K562 (cell line): ENCODE results near the gene RNF11. TPM values are rescaled to one million over a fixed set of nuclear protein-coding genes. Genes with fewer than 3 reads are reported as not detected.
A peak's percentile ranks its signal among the peaks of the same experiment; 100 is the strongest.

Experiments used
- ATAC-seq: fragments of 200-7000 bp; cut with Tn5 transposase; 3 replicates; pipeline ENCODE4 v1.9.1; 2020; ENCODE audit warnings: moderate library complexity
- BruUV-seq: library from RNA; stranded (reverse); fragments of 400-500 nt; replicated peaks from 2 replicates; lab custom pipeline; 2021; lab: Mats Ljungman, UMichigan
- CTCF ChIA-PET: fragments of 300-600 bp; formaldehyde crosslinking; extraction: SDS; loops from one replicate; lab custom pipeline; 2021; ENCODE audit warnings: low intra/inter-chr PET ratio; lab: Yijun Ruan, JAX
- POLR2A ChIA-PET: fragments of 300-600, 350-650 bp; sonication (Branson Sonifier 250); formaldehyde crosslinking; extraction: SDS; loops from one replicate; lab custom pipeline; 2021; ENCODE audit warnings: antibody characterized with exemption, inconsistent platforms; lab: Yijun Ruan, JAX
- DNase-seq, 4 experiments: peaks; one replicate each; pipeline versions ENCODE4 v3.0.0 to v3.0.0-alpha.2; 2011 to 2018; ENCODE audit warnings: low spot score in 3 of 4, mixed read lengths in 3 of 4; ENCODE audit errors: extremely low read depth in 1 of 4
- FAIRE-seq: peaks from 2 replicates; lab custom pipeline; 2011; peaks lifted over from hg19 to GRCh38; lab: Jason Lieb, UNC
- H2AFZ ChIP-seq: 2 replicates; pipeline ENCODE4 v1.6.0; 2011; ENCODE audit warnings: low read depth, low read length, control low read depth, inconsistent platforms
- H3K27ac ChIP-seq: fragments of 200-600 bp; 3 replicates; pipeline ENCODE4 v1.8.0; 2011; ENCODE audit warnings: low read depth, mild to moderate bottlenecking, control low read depth, inconsistent platforms, low read length, moderate library complexity, mixed read lengths; ENCODE audit errors: extremely low read depth
- H3K27me3 ChIP-seq, 2 experiments: fragments of 300-600 bp in 1 of 2; 2 replicates in 1 of 2; 3 replicates in 1 of 2; pipeline versions ENCODE4 v1.6.0 to v1.8.0; 2011; ENCODE audit warnings: inconsistent platforms in 2 of 2, low read length in 2 of 2, mild to moderate bottlenecking in 1 of 2, mixed read lengths in 1 of 2, moderate library complexity in 1 of 2; ENCODE audit not compliant: control insufficient read depth in 2 of 2, insufficient read depth in 2 of 2
- H3K36me3 ChIP-seq: fragments of 300-600 bp; 3 replicates; pipeline ENCODE4 v1.8.0; 2011; ENCODE audit warnings: mild to moderate bottlenecking, low read length, inconsistent platforms; ENCODE audit not compliant: control insufficient read depth, insufficient read depth
- H3K4me1 ChIP-seq, 2 experiments: fragments of 200-600 bp in 1 of 2; replicated peaks in 1 of 2; 2 replicates in 1 of 2; 3 replicates in 1 of 2; pipeline versions ENCODE4 v1.5.1 to v1.8.0; 2011; ENCODE audit warnings: inconsistent platforms in 2 of 2, low read length in 2 of 2, mild to moderate bottlenecking in 1 of 2, mixed read lengths in 1 of 2, moderate library complexity in 1 of 2; ENCODE audit not compliant: control insufficient read depth in 2 of 2, insufficient read depth in 2 of 2
- H3K4me2 ChIP-seq: 2 replicates; pipeline ENCODE4 v1.6.1; 2011; ENCODE audit warnings: low read length, control low read depth, inconsistent platforms, mixed read lengths; ENCODE audit not compliant: insufficient read depth
- H3K4me3 ChIP-seq: fragments of 200-600 bp; sonication (generic), shearing (Covaris generic); 2 replicates; pipeline ENCODE4 v1.5.1; 2016; ENCODE audit warnings: control low read depth, inconsistent platforms
- H3K79me2 ChIP-seq: fragments of 200-600 bp; 3 replicates; pipeline ENCODE4 v1.8.0; 2011; ENCODE audit warnings: low read length, inconsistent platforms; ENCODE audit not compliant: control insufficient read depth, insufficient read depth
- H3K9ac ChIP-seq, 2 experiments: 2 replicates each; pipeline versions ENCODE4 v1.6.0 to v1.6.1; 2011; ENCODE audit warnings: low read depth in 2 of 2, low read length in 2 of 2, control low read depth in 1 of 2, inconsistent platforms in 1 of 2, mild to moderate bottlenecking in 1 of 2, mixed read lengths in 1 of 2; ENCODE audit not compliant: insufficient read depth in 1 of 2
- H3K9me1 ChIP-seq: one replicate; pipeline ENCODE4 v1.6.0; 2011; ENCODE audit warnings: inconsistent platforms, mild to moderate bottlenecking, low read length, moderate library complexity; ENCODE audit not compliant: control insufficient read depth, insufficient read depth
- H3K9me3 ChIP-seq: replicated peaks from 2 replicates; pipeline ENCODE4 v1.5.1; 2011; ENCODE audit warnings: low read depth, low read length, inconsistent platforms; ENCODE audit not compliant: control insufficient read depth, insufficient read depth
- H4K20me1 ChIP-seq: replicated peaks from 2 replicates; pipeline ENCODE4 v1.6.1; 2011; ENCODE audit warnings: low read length, inconsistent platforms, mixed read lengths; ENCODE audit not compliant: control insufficient read depth, insufficient read depth
- AFF1 ChIP-seq, 2 experiments: fragments of 450-650 bp; IDR thresholded peaks; 2 replicates each; pipeline ENCODE4 v1.6.1; 2018; ENCODE audit warnings: mild to moderate bottlenecking in 2 of 2, low read depth in 1 of 2; ENCODE audit not compliant: partially characterized antibody in 2 of 2
- ARID3B ChIP-seq: fragments of 250-450 bp; sonication (Bioruptor Pico); IDR thresholded peaks from 2 replicates; pipeline ENCODE4 v1.4.0; 2020; ENCODE audit warnings: borderline replicate concordance
- CEBPZ ChIP-seq: fragments of 150-350 bp; IDR thresholded peaks from 2 replicates; pipeline ENCODE4 v1.6.1; 2014; ENCODE audit warnings: low read depth, mild to moderate bottlenecking, low read length, borderline replicate concordance
- EP300 ChIP-seq: IDR thresholded peaks from 2 replicates; pipeline ENCODE4 v1.6.1; 2012; ENCODE audit warnings: low read length, improper control_type of control experiment
- FOXK1 ChIP-seq: sonication (generic); formaldehyde crosslinking; IDR thresholded peaks from 2 replicates; pipeline ENCODE4 v1.8.0; 2022; ENCODE audit warnings: missing genetic modification reagents, mild to moderate bottlenecking, borderline replicate concordance
- HMBOX1 ChIP-seq: sonication (generic); IDR thresholded peaks from 2 replicates; pipeline ENCODE4 v1.6.1; 2016
- HMGN3 ChIP-seq: IDR thresholded peaks from 2 replicates; pipeline ENCODE4 v1.6.1; 2011; ENCODE audit warnings: borderline replicate concordance, low read depth, mild to moderate bottlenecking, mixed read lengths, low read length; ENCODE audit not compliant: insufficient read length; ENCODE audit errors: extremely low read depth
- TEAD4 ChIP-seq, 2 experiments: sonication (generic) in 1 of 2; formaldehyde crosslinking in 1 of 2; IDR thresholded peaks; 2 replicates each; pipeline versions ENCODE4 v1.6.1 to v1.8.0; 2012 to 2022; ENCODE audit warnings: borderline replicate concordance in 1 of 2, inconsistent platforms in 1 of 2, low read length in 1 of 2, mild to moderate bottlenecking in 1 of 2, missing genetic modification reagents in 1 of 2
- TFAM ChIP-seq: fragments of 250-450 bp; sonication (Bioruptor Pico); conservative IDR thresholded peaks from 2 replicates; pipeline ENCODE4 v1.5.0; 2021; ENCODE audit warnings: mild to moderate bottlenecking, moderate library complexity
- WGBS: fragments of 100-300 bp; shearing (Covaris generic); methylation state at CpG from one replicate; pipeline ENCODE4 v1.1.6; 2016; ENCODE audit warnings: low coverage, mixed read lengths; ENCODE audit not compliant: insufficient coverage; ENCODE audit errors: missing lambda C conversion rate; 5-methylcytosine and 5-hydroxymethylcytosine counted together
- in situ Hi-C: fragments of 300-500 bp; cut with MboI; formaldehyde crosslinking; loops from 4 replicates; pipeline ENCODE4 v1.15.0; 2018; ENCODE audit warnings: inconsistent platforms, mixed read lengths
- intact Hi-C: fragments of 100-400 bp; cut with micrococcal nuclease; formaldehyde crosslinking; loops from 2 replicates; pipeline ENCODE4 v1.14.2; 2022
- polyA plus RNA-seq, 8 experiments: library from polyadenylated mRNA; depleted of rRNA in 4 of 8; stranded (reverse) in 5 of 8; unstranded in 3 of 8; fragments of >200 nt; fragmentation: Nextera tagmentation in 2 of 8; fragmentation: Illumina TruSeq in 1 of 8; extraction: Ambion mirVana in 2 of 8; extraction: Trizol in 1 of 8; gene quantifications; 2 replicates each; pipeline versions ENCODE4 v1.2.1 to v1.2.3, GENCODE V29; 2011 to 2014; ENCODE audit warnings: inconsistent platforms in 1 of 8, missing spikeins in 1 of 8
- total RNA-seq, 7 experiments: library from RNA; depleted of rRNA in 6 of 7; stranded (reverse); fragments of >200 nt in 6 of 7; fragmentation: Illumina TruSeq in 2 of 7; extraction: Trizol in 2 of 7; gene quantifications; 2 replicates each; pipeline versions ENCODE4 v1.2.1 to v1.2.3, GENCODE V29; 2011 to 2021; ENCODE audit warnings: low replicate concordance in 1 of 7

Gene RNF11
- total and polyA plus RNA-seq, 9 of the 15 experiments (the other 6 are each of a cell fraction or from before 2014, with no cell fraction given) = 5.7 to 34.3 (median 23.1) TPM

- Histone ChIP-seq H3K4me1 (peaks cover 0 to 3% of the 10 kb centered on the region in 2 experiments; a peak in 1 of 5 replicates), H3K9me3 (no peaks in the 10 kb centered on the region), H3K79me2 (no peaks in the 10 kb centered on the region), H3K4me3 (no peak overlapping the region), H4K20me1 (no peaks in the 10 kb centered on the region), H3K27me3 (no peaks in the 10 kb centered on the region), H3K36me3 (no peaks in the 10 kb centered on the region), H3K4me2 (no peak overlapping the region), H2AFZ (no peak overlapping the region), H3K9me1 (no peaks in the 10 kb centered on the region), H3K27ac (no peak overlapping the region), H3K9ac (no peak overlapping the region)
- ATAC-seq (peak; percentile 90), FAIRE-seq (peak; percentile 65), DNase-seq (peak; percentile 65 to 86 (median 70))
- BruUV-seq = no TSS peak
- CTCF ChIA-PET = interaction anchor here (0.6 to 5.9 kb wide), 7 partner anchors 25 to 824 kb away, joined by 3 to 58 read pairs (median 3); no protein-coding TSS in a partner anchor
- in situ Hi-C loops (loop anchor here (5.0 to 10.0 kb wide), 2 partner anchors 420 to 818 kb away; no protein-coding TSS in a partner anchor), intact Hi-C loops (loop anchor here (2.0 kb wide), 1 partner anchor 104 kb away; no protein-coding TSS in a partner anchor)
- POLR2A ChIA-PET = interaction anchor here (0.5 to 0.8 kb wide), 2 partner anchors 15 to 1954 kb away, joined by 3 to 5 read pairs; no protein-coding TSS in a partner anchor
- 13% methylated on average over 3 of the region's 3 CpGs for WGBS
- no peak for TF ChIP-seq CEBPZ
- TF ChIP-seq HMBOX1 = no peak
- peak; percentile 87 for TF ChIP-seq TEAD4 (IDR thresholded peaks at IDR 0.05; ENCODE audit: low read length)
- no peak for TF ChIP-seq TEAD4 (CRISPR knock-in tag; IDR thresholded peaks at IDR 0.05; ENCODE audit: borderline replicate concordance)
- no peak for TF ChIP-seq TFAM (CRISPR knock-in tag)
- TF ChIP-seq HMGN3 = no peak
- no peak for TF ChIP-seq ARID3B (CRISPR knock-in tag)
- TF ChIP-seq AFF1 (IDR thresholded peaks at IDR 0.05; ENCODE audit: low read depth in 1 of 2, partially characterized antibody in 2 of 2) = no peak
- no peak for TF ChIP-seq FOXK1 (CRISPR knock-in tag)
- no peak for TF ChIP-seq EP300
Observed at GRCh38 chr1:51192213-51192843, 43.7 kb upstream of the RNF11 start.
